Activated CD4-positive, alpha-beta T cell treated with anti-CD3 and anti-CD28 coated beads for 1 hour (primary cell): Measurements from ENCODE around the gene BRI3.

Source experiments
- DNase-seq: peaks from one replicate; pipeline ENCODE4 v3.0.0-alpha.2; 2020

The BRI3 gene

GRCh38 chr7:98280791-98281756, at the start of gene BRI3:
TSS of gene BRI3 (plus strand) at chr7:98281686. CDS start at chr7:98281796, 110 bp downstream.
- peak; percentile 80 for DNase-seq

- no peak for DNase-seq
Measured at GRCh38 chr7:98232263-98232585, 49.3 kb upstream of the BRI3 start.

GRCh38 chr7:98232799-98233198, 48.7 kb upstream of the BRI3 start:
- no peak for DNase-seq

GRCh38 chr7:98233219-98234070, 48.0 kb upstream of the BRI3 start:
- DNase-seq: no peak

GRCh38 chr7:98234429-98235147, 46.9 kb upstream of the BRI3 start:
- no peak for DNase-seq

- no peak for DNase-seq
Measured at GRCh38 chr7:98235901-98236300, 45.6 kb upstream of the BRI3 start.

GRCh38 chr7:98236355-98237185, 44.9 kb upstream of the BRI3 start:
- no peak for DNase-seq

- DNase-seq: no peak
Measured at GRCh38 chr7:98238076-98238475, 43.4 kb upstream of the BRI3 start.

- DNase-seq: no peak
Measured at GRCh38 chr7:98238976-98239375, 42.5 kb upstream of the BRI3 start.

GRCh38 chr7:98240961-98241673, 40.4 kb upstream of the BRI3 start:
- no peak for DNase-seq

GRCh38 chr7:98241674-98242241, 39.7 kb upstream of the BRI3 start:
- DNase-seq: no peak

- DNase-seq: no peak
Measured at GRCh38 chr7:98242342-98242741, 39.1 kb upstream of the BRI3 start.

GRCh38 chr7:98242934-98243333, 38.6 kb upstream of the BRI3 start:
- DNase-seq: no peak

GRCh38 chr7:98244871-98245270, 36.6 kb upstream of the BRI3 start:
- no peak for DNase-seq

- no peak for DNase-seq
Measured at GRCh38 chr7:98248156-98248555, 33.3 kb upstream of the BRI3 start.

GRCh38 chr7:98249106-98249505, 32.4 kb upstream of the BRI3 start:
- no peak for DNase-seq

GRCh38 chr7:98250789-98251188, 30.7 kb upstream of the BRI3 start:
- peak; percentile 15 for DNase-seq

- peak; percentile 22 for DNase-seq
Measured at GRCh38 chr7:98251231-98251600, 30.3 kb upstream of the BRI3 start.

- DNase-seq: peak; percentile 72
Measured at GRCh38 chr7:98251601-98252424, 29.7 kb upstream of the BRI3 start, which contains the start of gene TECPR1. TSS of gene TECPR1 (minus strand) at chr7:98252232. CDS start at chr7:98246146, 6,086 bp downstream.

- DNase-seq: no peak
Measured at GRCh38 chr7:98252425-98253054, 28.9 kb upstream of the BRI3 start.
